GM19240 (cell line): Measurements from ENCODE around the gene GPR32.
"Not testable (repeated sequence)": the region's sequence is repeated elsewhere in the genome, so short reads cannot be mapped to it uniquely, and the experiment has no call there.

Experiments used
- DNase-seq: peaks from one replicate; pipeline ENCODE4 v3.0.0; 2011; ENCODE audit warnings: low spot score; ENCODE audit not compliant: insufficient read length

The GPR32 gene

DNA sequence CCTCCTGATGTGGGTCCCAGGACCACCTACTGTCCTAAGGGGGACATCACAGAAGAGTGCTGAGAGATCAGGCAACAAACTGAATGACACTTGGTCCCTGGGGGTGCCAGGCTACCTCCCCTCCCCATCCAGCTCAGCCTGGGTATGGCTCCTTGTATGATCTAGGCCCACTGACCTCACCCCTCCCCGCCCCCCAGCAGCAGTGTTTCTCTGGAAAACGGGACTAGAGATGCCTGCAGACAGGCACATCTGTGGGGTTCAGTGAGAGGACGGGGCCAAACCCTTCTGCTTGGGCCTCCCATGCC is 29.2 kb downstream of the GPR32 start:
- DNase-seq, result no peak

DNA sequence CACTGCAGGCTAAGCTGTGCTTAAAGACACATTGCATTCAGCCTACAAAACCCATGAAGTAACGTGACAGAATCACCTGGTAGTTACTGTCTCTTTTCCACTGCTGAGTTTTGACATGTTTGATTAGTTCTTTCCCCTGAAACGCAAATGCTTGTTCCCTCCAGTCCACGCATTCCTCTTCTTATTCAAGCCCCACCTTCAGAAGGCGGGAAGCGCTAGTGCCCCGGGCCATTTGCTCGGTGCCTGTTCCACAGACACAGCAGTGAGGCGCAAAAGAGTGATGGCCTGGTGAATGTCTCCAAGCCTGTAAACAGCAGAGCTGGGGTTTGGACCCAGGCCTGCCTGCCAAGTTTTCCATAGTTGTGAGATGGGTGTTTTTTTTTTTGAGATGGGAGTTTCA is 30.8 kb downstream of the GPR32 start:
- DNase-seq, result no peak

DNA sequence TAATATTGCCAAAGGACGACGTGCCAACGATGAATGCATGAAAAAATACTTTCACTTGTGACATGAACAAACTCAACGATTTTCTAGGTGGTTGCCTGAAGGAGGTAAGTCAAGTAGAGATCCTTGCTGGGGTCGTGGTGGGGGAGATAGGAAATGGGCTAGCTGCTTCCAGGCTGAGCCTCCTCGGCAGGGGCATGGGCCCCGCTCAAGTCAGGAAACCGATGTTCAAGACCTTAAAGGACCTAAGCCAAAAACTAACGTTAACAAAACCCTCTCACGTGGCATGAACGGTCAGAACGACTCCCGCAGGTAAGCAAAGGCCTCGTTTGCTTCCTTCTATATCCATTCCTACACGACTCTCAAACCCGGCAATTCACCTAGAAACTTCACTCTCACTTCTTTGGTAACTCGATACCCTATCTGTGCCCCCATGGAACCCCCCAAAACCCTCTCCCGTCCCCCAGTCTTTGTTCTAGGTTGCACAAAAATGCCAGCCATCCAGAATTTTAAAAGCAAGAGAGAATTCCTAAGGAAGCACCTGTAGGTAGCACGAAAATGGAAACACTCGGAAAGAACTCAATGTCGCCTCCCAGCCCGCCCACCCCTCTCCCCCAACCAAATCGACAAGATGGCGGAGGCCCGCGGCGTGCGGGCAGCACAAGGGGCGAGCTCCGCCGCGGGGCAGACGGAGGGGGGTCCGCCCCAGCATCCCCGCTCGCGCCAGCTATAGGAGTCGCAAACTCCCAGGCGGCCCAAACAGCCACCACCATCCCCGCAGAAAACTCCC is 33.6 kb downstream of the GPR32 start:
- no peak for DNase-seq

DNA sequence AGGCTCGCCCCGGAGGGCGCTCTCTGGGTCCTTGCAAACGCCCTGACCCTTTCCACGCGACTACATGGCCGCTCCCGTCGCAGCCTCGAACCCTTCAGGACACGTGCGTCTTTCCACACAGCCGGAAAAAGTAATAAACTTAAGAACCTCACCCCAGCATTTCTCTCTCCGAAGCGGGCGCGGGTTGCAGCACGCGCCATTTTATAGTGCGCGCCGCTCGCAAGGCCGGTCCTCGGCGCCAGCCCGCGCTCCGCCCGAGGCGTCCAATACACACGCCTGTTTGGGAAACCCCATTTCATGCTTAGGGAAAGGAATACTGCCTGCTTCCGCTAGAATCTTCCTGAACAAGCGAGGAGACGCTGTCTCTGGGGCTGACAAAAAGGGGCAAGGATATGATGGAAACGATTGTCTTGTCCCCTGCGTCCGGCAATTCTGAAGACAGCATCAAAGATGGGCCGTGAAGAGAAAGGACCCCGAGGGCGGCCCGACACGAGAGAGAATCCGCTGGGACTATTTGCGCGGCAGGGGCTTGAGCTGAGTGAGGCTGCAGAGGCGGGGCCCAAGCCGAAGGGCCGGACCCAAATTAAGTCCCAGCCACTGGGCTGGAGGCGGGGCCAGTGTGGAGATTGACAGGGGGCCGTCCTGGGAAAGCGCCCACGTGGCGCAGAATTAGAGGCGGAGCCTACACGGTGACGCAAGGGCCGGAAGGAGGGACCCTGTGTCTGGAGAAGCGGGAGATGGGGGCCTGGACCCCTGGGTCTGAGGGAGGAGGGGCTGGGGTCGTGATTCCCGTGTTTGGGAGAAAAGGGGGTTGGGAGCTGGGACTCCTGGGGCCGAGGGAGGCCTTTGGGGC is 34.4 kb downstream of the GPR32 start:
- peak; percentile 92 for DNase-seq

DNA sequence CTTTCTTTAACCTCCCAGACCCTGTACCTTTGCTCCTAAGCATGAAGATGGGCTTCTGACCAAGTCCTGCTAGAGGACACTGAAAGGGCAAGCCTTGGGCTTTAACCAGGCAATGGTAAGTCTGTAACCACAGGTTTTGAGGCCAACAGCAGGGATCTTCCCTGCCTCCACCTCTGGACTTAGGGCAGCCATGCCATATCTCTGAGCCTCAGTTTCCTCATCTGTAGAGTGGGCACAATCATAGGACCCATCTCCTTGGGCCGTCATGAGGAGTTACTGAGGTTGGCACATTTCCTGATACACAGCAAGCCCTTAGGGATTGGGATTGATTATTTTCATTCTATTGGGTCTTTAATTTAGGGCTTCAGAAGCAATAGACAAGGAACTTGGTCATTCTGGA is 38.6 kb downstream of the GPR32 start:
- DNase-seq, result no peak

DNA sequence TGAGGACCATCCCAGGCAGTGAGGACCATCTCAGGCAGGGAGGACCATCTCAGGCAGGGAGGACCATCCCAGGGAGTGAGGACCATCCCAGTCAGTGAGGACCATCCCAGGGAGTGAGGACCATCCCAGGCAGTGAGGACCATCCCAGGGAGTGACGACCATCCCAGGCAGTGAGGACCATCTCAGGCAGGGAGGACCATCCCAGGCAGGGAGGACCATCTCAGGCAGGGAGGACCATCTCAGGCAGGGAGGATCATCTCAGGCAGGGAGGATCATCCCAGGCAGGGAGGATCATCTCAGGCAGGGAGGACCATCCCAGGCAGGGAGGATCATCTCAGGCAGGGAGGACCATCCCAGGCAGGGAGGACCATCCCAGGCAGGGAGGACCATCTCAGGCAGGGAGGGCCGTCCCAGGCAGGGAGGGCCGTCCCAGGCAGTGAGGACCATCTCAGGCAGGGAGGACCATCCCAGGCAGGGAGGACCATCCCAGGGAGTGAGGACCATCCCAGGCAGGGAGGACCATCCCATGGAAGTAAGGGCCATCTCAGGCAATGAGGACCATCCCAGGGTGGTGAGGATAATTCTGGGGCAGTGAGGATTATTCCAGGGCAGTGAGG is 41.5 kb downstream of the GPR32 start:
- not testable (repeated sequence) for DNase-seq

DNA sequence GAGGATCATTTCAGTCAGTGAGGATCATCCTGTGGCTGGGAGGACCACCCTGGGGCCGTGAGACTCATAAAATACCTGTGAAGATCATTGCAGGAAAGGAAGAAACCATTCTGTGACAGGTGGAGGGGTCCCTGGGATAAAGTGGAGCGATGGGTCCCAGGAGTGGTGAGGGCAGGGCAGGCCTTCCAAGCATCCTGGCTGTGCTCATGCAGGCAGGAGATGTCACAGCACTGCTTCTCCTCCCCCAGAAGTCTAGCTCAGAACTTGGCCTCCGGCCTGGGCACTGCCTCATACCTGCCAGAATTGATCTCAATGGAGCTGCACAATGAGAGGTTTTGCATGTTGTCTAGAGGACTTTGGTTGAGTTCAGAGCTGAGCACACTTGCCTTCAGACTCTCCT is 42.2 kb downstream of the GPR32 start:
- no peak for DNase-seq

DNA sequence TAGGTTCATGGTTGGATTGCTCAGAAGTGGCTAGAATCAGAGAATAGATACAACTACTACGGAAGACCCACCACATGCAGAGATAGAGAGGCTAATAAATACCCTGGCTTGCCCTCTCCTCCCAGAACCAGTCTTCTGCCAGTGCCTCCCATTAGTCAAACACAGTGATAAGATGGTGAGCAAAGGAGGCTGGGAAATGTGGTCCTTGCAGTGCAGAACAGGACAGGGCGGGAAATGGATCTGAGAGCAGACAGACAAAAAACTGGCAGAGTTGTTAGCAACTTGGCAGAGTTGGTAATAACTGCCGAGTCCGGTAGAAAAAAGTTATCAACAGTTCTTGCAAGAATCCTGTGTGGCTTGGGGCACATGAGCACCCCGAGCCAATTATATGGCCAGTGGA is 44.6 kb downstream of the GPR32 start:
- no peak for DNase-seq

DNA sequence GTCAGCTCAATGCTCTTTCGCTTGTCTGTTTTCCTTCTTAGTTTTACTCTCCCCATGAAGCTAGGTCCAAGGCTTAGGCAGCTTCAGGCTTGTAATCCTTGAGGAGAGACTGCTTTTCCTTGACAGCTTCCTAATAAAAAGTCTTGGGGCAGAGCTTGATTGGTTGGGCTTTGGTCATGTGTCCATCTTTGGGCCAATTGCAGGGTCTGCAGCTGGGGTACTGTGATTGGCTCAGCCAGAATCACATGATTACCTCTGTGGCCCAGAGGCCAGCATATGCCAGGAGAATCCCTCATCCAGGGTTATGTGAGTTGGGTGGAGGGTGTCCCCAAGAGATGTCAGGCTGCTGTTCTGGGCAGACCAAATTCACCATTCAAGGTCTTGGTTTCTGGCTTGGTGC is 45.2 kb downstream of the GPR32 start:
- DNase-seq, result no peak

DNA sequence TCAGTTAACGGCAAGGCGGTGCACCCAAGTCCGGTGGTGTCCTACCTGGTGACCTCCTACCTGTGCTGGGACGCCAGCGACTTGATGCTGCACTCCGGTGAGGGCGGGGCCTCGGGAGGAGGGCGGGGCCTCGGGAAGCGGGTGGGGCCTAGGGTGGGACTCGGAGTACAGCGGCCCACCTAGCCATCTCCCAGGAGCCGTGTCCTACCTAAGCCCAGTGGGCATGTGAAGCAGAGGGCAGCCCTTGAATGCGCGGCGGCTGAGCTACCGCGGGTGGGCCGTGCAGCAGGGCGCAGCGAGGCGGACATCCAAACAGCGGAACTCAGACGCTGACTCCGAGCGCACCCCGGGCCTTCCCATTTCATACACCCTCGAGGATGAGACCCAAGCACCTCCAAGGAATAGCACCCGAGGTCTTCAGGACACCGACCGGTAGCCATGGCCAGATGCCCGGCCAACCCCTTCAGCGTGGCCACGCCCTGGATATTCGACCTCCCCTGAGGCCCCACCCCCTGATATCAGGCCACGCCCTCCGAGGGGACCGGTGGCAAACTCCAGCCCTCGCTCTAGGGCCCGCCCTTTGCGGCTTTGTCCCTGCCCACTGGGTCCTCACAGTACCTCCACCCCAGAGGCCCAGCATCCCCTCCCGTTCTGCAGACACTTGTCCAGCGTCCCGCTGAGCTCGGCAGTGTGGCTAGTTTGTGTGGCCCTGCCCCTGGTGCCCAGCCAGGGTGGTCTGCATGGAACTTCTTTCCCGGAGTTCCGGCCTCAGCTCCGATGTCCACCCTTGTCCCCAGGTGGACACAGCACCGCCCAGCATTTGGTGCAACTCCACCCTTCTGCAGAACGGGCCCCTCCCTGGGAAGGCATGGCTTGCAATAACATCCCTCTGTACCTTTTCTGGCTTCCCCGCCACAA is 47.9 kb downstream of the GPR32 start:
- DNase-seq, result peak; percentile 85

DNA sequence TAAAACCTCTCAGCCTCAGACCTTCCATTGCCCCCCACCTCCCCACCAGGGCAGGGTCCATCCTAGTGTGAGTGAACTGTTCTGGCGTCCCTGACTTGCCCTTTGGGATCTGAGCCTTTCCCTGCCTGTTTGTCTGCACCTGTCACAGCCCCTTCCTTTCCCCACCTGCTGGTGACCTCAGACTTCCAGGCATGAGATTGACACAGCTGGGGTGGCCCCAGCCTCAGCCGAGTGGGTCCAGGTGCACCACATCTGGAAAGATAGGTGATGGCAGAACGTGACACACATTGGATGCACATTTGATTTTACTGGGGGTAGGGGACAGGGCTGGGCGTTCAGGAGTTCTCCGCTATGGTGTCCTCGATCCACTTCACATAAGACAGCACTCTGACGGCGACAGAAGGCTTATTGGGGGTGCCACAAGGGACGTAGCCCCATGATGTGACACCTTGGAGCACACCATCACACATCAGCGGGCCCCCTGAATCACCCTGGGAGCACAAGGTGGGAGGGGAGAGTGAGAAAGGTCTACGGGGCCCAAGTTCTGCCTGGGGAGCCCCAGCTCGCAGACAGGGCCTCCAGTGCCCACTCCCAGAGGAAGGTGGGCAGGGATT is 48.7 kb downstream of the GPR32 start:
- DNase-seq, result no peak

DNA sequence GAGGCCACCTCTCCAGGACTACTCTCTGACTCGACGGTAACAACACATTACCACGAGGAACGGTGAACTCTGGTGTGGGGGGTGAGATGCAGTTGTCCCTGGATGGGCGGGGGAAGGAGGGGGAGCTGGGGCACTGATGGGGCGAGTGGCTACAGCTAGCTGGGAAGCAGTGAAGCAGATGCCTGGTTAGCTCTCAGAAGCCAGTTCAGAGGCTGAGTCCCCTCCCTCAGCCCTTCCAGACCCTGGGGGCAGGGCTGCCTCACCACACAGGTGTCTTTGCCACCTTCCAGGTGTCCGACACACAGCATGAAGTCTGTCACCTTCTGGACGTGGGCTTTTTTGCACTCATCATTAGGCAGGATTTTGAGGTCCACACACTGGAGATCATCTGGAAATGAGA is 49.4 kb downstream of the GPR32 start:
- no peak for DNase-seq

DNA sequence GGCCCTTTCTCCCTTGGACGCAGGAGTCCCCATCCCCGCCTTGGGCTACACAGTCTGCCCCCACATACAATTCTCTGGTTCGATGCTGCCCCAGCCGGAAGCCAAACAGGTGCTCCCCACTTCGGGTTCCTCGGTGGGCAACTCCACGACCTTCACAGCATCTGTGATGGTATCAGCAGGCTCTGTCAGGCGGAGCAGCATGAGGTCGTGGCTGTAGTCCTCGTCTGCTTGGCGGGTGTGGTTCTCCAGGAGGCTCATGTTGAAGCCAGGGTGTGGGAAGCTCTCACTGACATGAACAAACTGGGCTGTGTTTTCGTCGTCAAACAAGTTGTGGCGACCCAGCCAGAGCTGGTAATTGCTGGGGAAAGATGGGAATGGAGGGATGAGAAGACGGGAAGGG is 49.8 kb downstream of the GPR32 start:
- DNase-seq, result no peak

DNA sequence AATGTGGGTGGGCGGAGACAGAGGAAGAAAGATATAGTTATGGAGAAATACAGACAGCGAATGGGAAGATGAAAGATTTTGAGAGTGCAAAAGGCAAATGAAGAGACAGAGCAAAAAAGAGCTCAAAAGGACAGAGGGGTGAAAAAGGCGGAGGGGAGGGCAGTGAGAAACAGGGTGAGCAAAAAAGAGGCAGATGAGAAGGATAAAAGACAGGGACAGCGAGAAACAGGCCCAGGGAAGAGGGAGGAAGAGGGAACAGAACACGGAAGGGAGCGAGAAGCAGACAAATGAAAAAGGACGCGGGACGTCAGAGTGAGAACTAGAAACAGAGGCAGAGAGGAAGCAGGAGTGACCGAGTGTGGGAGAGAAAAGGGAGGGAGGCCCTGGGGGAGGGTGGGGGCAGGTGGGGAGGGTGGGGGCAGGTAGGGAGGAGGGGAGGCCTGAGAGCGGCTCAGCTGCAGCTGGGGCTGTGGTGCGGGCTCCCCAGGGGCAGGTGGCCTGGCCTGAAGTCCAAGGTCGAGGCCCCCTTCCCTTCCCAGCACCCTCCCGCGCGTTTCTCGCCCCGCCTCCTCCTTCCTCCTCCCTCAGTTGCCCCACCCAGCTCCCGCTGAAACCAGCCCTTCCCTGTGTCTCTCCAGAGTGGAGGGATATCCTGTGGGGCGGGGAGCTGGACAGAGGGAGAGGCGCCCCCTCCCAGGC is 50.4 kb downstream of the GPR32 start:
- DNase-seq, result no peak

DNA sequence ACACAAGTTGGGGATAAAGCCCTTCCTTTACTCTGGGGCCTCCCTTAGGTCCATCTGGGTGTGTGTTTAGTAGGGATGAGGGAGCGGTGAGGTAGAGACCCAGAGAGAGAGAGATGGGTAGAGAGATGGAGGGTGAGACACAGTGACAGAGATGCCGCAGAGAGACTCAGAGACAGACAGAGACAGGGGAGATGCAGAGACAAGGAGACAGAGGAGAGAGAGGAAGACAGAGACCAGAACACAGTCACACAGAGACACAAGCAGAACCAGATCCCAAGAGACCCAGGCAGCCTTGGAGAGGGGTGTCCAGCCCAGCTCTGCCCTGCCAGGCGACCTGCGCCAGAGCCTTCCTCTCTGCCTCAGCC is 51.0 kb downstream of the GPR32 start:
- no peak for DNase-seq
